A549 (cell line): ENCODE measurements around the gene NPM3. TPM values are rescaled to one million over a fixed set of nuclear protein-coding genes. Genes with fewer than 3 reads are reported as not detected.

Source experiments
- ATAC-seq, 2 experiments: fragments of 200-7000 bp in 1 of 2; fragments of >200 bp in 1 of 2; cut with Nextera tagmentation in 1 of 2; cut with Tn5 transposase in 1 of 2; 3 replicates each; pipeline versions ENCODE4 v1.8.0 to v1.9.1; 2018 to 2020; ENCODE audit warnings: mild to moderate bottlenecking in 1 of 2, moderate library complexity in 1 of 2
- CTCF ChIA-PET: fragments of 300-600 bp; sonication (Branson Sonifier 250); formaldehyde crosslinking; extraction: SDS; loops from one replicate; lab custom pipeline; 2021; ENCODE audit warnings: antibody characterized with exemption, inconsistent platforms; lab: Yijun Ruan, JAX
- POLR2A ChIA-PET: fragments of 350-600 bp; formaldehyde crosslinking; extraction: SDS; loops from one replicate; lab custom pipeline; 2021; ENCODE audit warnings: antibody characterized with exemption, inconsistent platforms; lab: Yijun Ruan, JAX
- DNase-seq, 2 experiments: peaks; one replicate each; pipeline versions ENCODE4 v3.0.0 to v3.0.0-alpha.2; 2011 to 2016; ENCODE audit warnings: low read depth in 1 of 2, low spot score in 1 of 2
- FAIRE-seq: peaks from 2 replicates; lab custom pipeline; 2011; peaks lifted over from hg19 to GRCh38; lab: Jason Lieb, UNC
- H3K27ac ChIP-seq, 2 experiments: fragments of >200 bp; sonication (Bioruptor Twin); formaldehyde crosslinking; 3 replicates each; pipeline ENCODE4 v1.5.1; 2016 to 2017
- H3K4me1 ChIP-seq: fragments of >200 bp; sonication (Bioruptor Twin); formaldehyde crosslinking; 3 replicates; pipeline ENCODE4 v1.6.1; 2016
- H3K4me2 ChIP-seq: fragments of >200 bp; sonication (Bioruptor Twin); formaldehyde crosslinking; 3 replicates; pipeline ENCODE4 v1.6.1; 2016
- H3K4me3 ChIP-seq: fragments of >200 bp; sonication (Bioruptor Twin); formaldehyde crosslinking; 3 replicates; pipeline ENCODE4 v1.5.1; 2016
- H3K9me3 ChIP-seq: fragments of >200 bp; sonication (Bioruptor Twin); formaldehyde crosslinking; 3 replicates; pipeline ENCODE4 v1.6.1; 2016
- CBX2 ChIP-seq: fragments of 200-600 bp; sonication (generic); IDR thresholded peaks from 2 replicates; pipeline ENCODE4 v1.6.1; 2016; ENCODE audit warnings: low read depth, mild to moderate bottlenecking, borderline replicate concordance
- CEBPB ChIP-seq, 2 experiments: fragments of >200 bp in 1 of 2; sonication (Bioruptor Twin) in 1 of 2; formaldehyde crosslinking in 1 of 2; IDR thresholded peaks; 2 replicates each; pipeline ENCODE4 v1.6.1; 2012 to 2016
- CHD4 ChIP-seq: fragments of 200-600 bp; sonication (generic); IDR thresholded peaks from 2 replicates; pipeline ENCODE4 v1.6.1; 2016; ENCODE audit warnings: antibody characterized with exemption, mild to moderate bottlenecking, borderline replicate concordance
- CTCF ChIP-seq: fragments of >200 bp; sonication (Bioruptor Twin); formaldehyde crosslinking; IDR thresholded peaks from 3 replicates; pipeline ENCODE4 v1.5.1; 2016
- EHF ChIP-seq: fragments of 250-450 bp; sonication (Bioruptor Pico); IDR thresholded peaks from 2 replicates; pipeline ENCODE4 v1.5.0; 2020; ENCODE audit warnings: mild to moderate bottlenecking
- ELK1 ChIP-seq: fragments of 150-350 bp; IDR thresholded peaks from 2 replicates; pipeline ENCODE4 v1.6.1; 2014; ENCODE audit warnings: low read depth, mild to moderate bottlenecking, low read length
- ESRRA ChIP-seq: fragments of 150-350 bp; IDR thresholded peaks from 2 replicates; pipeline ENCODE4 v1.6.1; 2014; ENCODE audit warnings: mild to moderate bottlenecking, low read length, borderline replicate concordance
- FOXS1 ChIP-seq: fragments of 250-450 bp; sonication (Bioruptor Pico); IDR thresholded peaks from 2 replicates; pipeline ENCODE4 v1.5.0; 2020; ENCODE audit warnings: mild to moderate bottlenecking, moderate library complexity
- HES2 ChIP-seq: fragments of >200 bp; sonication (Bioruptor Twin); formaldehyde crosslinking; IDR thresholded peaks from 2 replicates; pipeline ENCODE4 v1.6.1; 2016
- HOXA7 ChIP-seq: fragments of 250-450 bp; sonication (Bioruptor Pico); IDR thresholded peaks from 2 replicates; pipeline ENCODE4 v1.5.0; 2020; ENCODE audit warnings: mild to moderate bottlenecking, moderate library complexity
- HOXB13 ChIP-seq: fragments of 250-450 bp; sonication (Bioruptor Pico); IDR thresholded peaks from 2 replicates; pipeline ENCODE4 v1.5.0; 2020; ENCODE audit warnings: low read depth, mild to moderate bottlenecking, moderate library complexity
- KDM5A ChIP-seq: fragments of 200-600 bp; sonication (generic); IDR thresholded peaks from 2 replicates; pipeline ENCODE4 v1.6.1; 2016; ENCODE audit warnings: antibody characterized with exemption, mild to moderate bottlenecking
- MAZ ChIP-seq: fragments of 150-350 bp; IDR thresholded peaks from 2 replicates; pipeline ENCODE4 v1.6.1; 2014; ENCODE audit warnings: antibody characterized with exemption, low read depth, low read length, borderline replicate concordance
- NPAS2 ChIP-seq: fragments of 250-450 bp; sonication (Bioruptor Pico); IDR thresholded peaks from 2 replicates; pipeline ENCODE4 v1.8.0; 2022; ENCODE audit warnings: mild to moderate bottlenecking, moderate library complexity, borderline replicate concordance
- PHF8 ChIP-seq: fragments of 200-600 bp; sonication (generic); IDR thresholded peaks from 2 replicates; pipeline ENCODE4 v1.6.1; 2016; ENCODE audit warnings: low read depth, mild to moderate bottlenecking, antibody characterized with exemption, moderate library complexity, borderline replicate concordance
- SMC3 ChIP-seq: fragments of >200 bp; sonication (Bioruptor Twin); formaldehyde crosslinking; IDR thresholded peaks from 3 replicates; pipeline ENCODE4 v1.6.1; 2018; ENCODE audit warnings: inconsistent platforms
- SREBF2 ChIP-seq: fragments of 450-650 bp; IDR thresholded peaks from 2 replicates; pipeline ENCODE4 v1.6.1; 2014; ENCODE audit warnings: mild to moderate bottlenecking, moderate library complexity
- TFCP2L1 ChIP-seq: fragments of 250-450 bp; sonication (Bioruptor Pico); IDR thresholded peaks from 2 replicates; pipeline ENCODE4 v1.5.0; 2021; ENCODE audit warnings: mild to moderate bottlenecking
- TP53 ChIP-seq: fragments of 250-450 bp; sonication (Bioruptor Pico); IDR thresholded peaks from 2 replicates; pipeline ENCODE4 v1.5.0; 2021; ENCODE audit warnings: mild to moderate bottlenecking, moderate library complexity
- USF2 ChIP-seq: fragments of 450-650 bp; IDR thresholded peaks from 2 replicates; pipeline ENCODE4 v1.6.1; 2014; ENCODE audit warnings: antibody characterized with exemption
- ZC3H11A ChIP-seq: fragments of 450-650 bp; IDR thresholded peaks from 2 replicates; pipeline ENCODE4 v1.6.1; 2014; ENCODE audit warnings: antibody characterized with exemption, mild to moderate bottlenecking
- ZFP36 ChIP-seq: fragments of 450-650 bp; IDR thresholded peaks from 2 replicates; pipeline ENCODE4 v1.6.1; 2014; ENCODE audit warnings: borderline replicate concordance; ENCODE audit not compliant: partially characterized antibody
- ZSCAN20 ChIP-seq: fragments of 250-450 bp; sonication (Bioruptor Pico); IDR thresholded peaks from 2 replicates; pipeline ENCODE4 v1.8.0; 2022; ENCODE audit warnings: mild to moderate bottlenecking, moderate library complexity
- WGBS: methylation state at CpG from one replicate; pipeline ENCODE4 v1.1.6; 2017; ENCODE audit errors: missing lambda C conversion rate; 5-methylcytosine and 5-hydroxymethylcytosine counted together
- polyA plus RNA-seq, 4 experiments: library from polyadenylated mRNA; depleted of rRNA in 3 of 4; stranded (reverse); fragments of >200 nt; fragmentation: RNase III in 1 of 4; extraction: RNeasy Plus Mini Kit Qiagen cat#74134 plus additional on column Dnase treatment in 1 of 4; gene quantifications; 2 replicates in 3 of 4; 3 replicates in 1 of 4; pipeline ENCODE4 v1.2.3, GENCODE V29; 2011 to 2017

Gene NPM3
- polyA plus RNA-seq, 2 of the 4 experiments (the other 2 are of a cell fraction) = 41.5 to 96.3 TPM

- CTCF ChIA-PET = interaction anchor here (0.7 to 9.1 kb wide), 4 partner anchors 13 to 605 kb away, joined by 3 to 102 read pairs (median 4); no protein-coding TSS in a partner anchor
- Histone ChIP-seq H3K4me1 (no peaks in the 10 kb centered on the region), H3K9me3 (no peaks in the 10 kb centered on the region), H3K4me3 (no peak overlapping the region), H3K4me2 (no peak overlapping the region), H3K27ac (no peak overlapping the region)
- DNase-seq (no peak), ATAC-seq (no peak), FAIRE-seq (no peak)
- TF ChIP-seq TFCP2L1 (CRISPR knock-in tag) (no peak), HOXB13 (CRISPR knock-in tag) (no peak), KDM5A (no peak), TP53 (CRISPR knock-in tag) (no peak)
- POLR2A ChIA-PET = interaction anchor here (0.7 kb wide), 1 partner anchor 299 kb away, joined by 4 read pairs; no protein-coding TSS in a partner anchor
- WGBS = 64% methylated on average over 9 of the region's 12 CpGs
These were observed 16.3 kb downstream of the NPM3 start for GRCh38 chr10:101766753-101767599.

GRCh38 chr10:101766306-101766705 lies 16.9 kb downstream of the NPM3 start:
- FAIRE-seq (no peak), DNase-seq (no peak), ATAC-seq (no peak)
- H3K4me2 ChIP-seq = no peak overlapping the region
- no peaks in the 10 kb centered on the region for H3K4me1 ChIP-seq
- H3K27ac ChIP-seq = no peak overlapping the region
- no peaks in the 10 kb centered on the region for H3K9me3 ChIP-seq
- no peak for TF ChIP-seq CHD4
- TF ChIP-seq ZC3H11A = no peak
- TF ChIP-seq CTCF = no peak
- no peak for TF ChIP-seq PHF8
- no peak for TF ChIP-seq SREBF2
- no peak for TF ChIP-seq ZSCAN20
- no peak for TF ChIP-seq ZFP36
- TF ChIP-seq MAZ = no peak
- no peak for TF ChIP-seq CBX2
- TF ChIP-seq EHF (CRISPR knock-in tag) = no peak
- no peak for TF ChIP-seq HOXA7 (CRISPR knock-in tag)
- no peak for TF ChIP-seq CEBPB (IDR thresholded peaks at IDR 0.05)
- TF ChIP-seq ELK1 = no peak
- TF ChIP-seq USF2 = no peak
- no peak for TF ChIP-seq SMC3
- TF ChIP-seq HES2 = no peak
- no peak for TF ChIP-seq FOXS1
- no peak for TF ChIP-seq NPAS2
- TF ChIP-seq ESRRA = no peak
- no peak overlapping the region for H3K4me3 ChIP-seq
- WGBS = 51% methylated on average over 6 of the region's 6 CpGs
- CTCF ChIA-PET = interaction anchor here (9.1 kb wide), 1 partner anchor 14 kb away, joined by 102 read pairs; no protein-coding TSS in a partner anchor
- POLR2A ChIA-PET = interaction anchor here (0.7 kb wide), 1 partner anchor 300 kb away, joined by 4 read pairs; no protein-coding TSS in a partner anchor
